ENCODE measurements around the gene HSPA4.

Gene HSPA4

GRCh38 chr5:133114933-133115310, 63.1 kb downstream of the HSPA4 start:
- no peaks in the 10 kb centered on the region for H3F3A ChIP-seq (ENCODE audit: insufficient read depth, low read length)
- H3K4me1 ChIP-seq (ENCODE audit: low read length), result no peaks in the 10 kb centered on the region
- no peaks in the 10 kb centered on the region for H3K36me3 ChIP-seq (replicated peaks; ENCODE audit: insufficient read depth, low read length)
- no peaks in the 10 kb centered on the region for H3K79me2 ChIP-seq (ENCODE audit: low read length)
- no peaks in the 10 kb centered on the region for H3K27me3 ChIP-seq (replicated peaks; ENCODE audit: insufficient read depth, low read length)
- DNase-seq, result no peak
- no peaks in the 10 kb centered on the region for H3K9me2 ChIP-seq (replicated peaks; ENCODE audit: insufficient read depth, low read length)
- no peak overlapping the region for H2AFZ ChIP-seq (ENCODE audit: low read length)
- H3K4me2 ChIP-seq (ENCODE audit: low read depth, low read length), result no peak overlapping the region
- H3K4me3 ChIP-seq (ENCODE audit: low read length), result no peak overlapping the region
- no peak overlapping the region for H3K27ac ChIP-seq (ENCODE audit: low read length)
- no peaks in the 10 kb centered on the region for H3K9me3 ChIP-seq (replicated peaks; ENCODE audit: insufficient read depth, low read length)
- no peaks in the 10 kb centered on the region for H4K20me1 ChIP-seq (ENCODE audit: insufficient read depth, low read length)
- no peak for TF ChIP-seq EZH2 (optimal IDR thresholded peaks at IDR 0.05; ENCODE audit: low read depth, low read length)
- TF ChIP-seq CTCF (IDR thresholded peaks at IDR 0.05; ENCODE audit: low read length), result no peak
- no peak for TF ChIP-seq EZH2phosphoT487 (IDR thresholded peaks at IDR 0.05; ENCODE audit: low read length)
- H3K9ac ChIP-seq (ENCODE audit: low read length), result no peak overlapping the region

- no peaks in the 10 kb centered on the region for H4K20me1 ChIP-seq (ENCODE audit: insufficient read depth, low read length)
- TF ChIP-seq EZH2 (optimal IDR thresholded peaks at IDR 0.05; ENCODE audit: low read depth, low read length) (no peak), CTCF (IDR thresholded peaks at IDR 0.05; ENCODE audit: low read length) (no peak), EZH2phosphoT487 (IDR thresholded peaks at IDR 0.05; ENCODE audit: low read length) (no peak)
- no peaks in the 10 kb centered on the region for H3K4me1 ChIP-seq (ENCODE audit: low read length)
- no peaks in the 10 kb centered on the region for H3K36me3 ChIP-seq (replicated peaks; ENCODE audit: insufficient read depth, low read length)
- no peak overlapping the region for H3K4me3 ChIP-seq (ENCODE audit: low read length)
- no peak overlapping the region for H3K4me2 ChIP-seq (ENCODE audit: low read depth, low read length)
- H3F3A ChIP-seq (ENCODE audit: insufficient read depth, low read length), result no peaks in the 10 kb centered on the region
- H3K27ac ChIP-seq (ENCODE audit: low read length), result no peak overlapping the region
- no peak overlapping the region for H3K9ac ChIP-seq (ENCODE audit: low read length)
- no peaks in the 10 kb centered on the region for H3K9me3 ChIP-seq (replicated peaks; ENCODE audit: insufficient read depth, low read length)
- H3K27me3 ChIP-seq (replicated peaks; ENCODE audit: insufficient read depth, low read length), result no peaks in the 10 kb centered on the region
- H3K9me2 ChIP-seq (replicated peaks; ENCODE audit: insufficient read depth, low read length), result no peaks in the 10 kb centered on the region
- H3K79me2 ChIP-seq (ENCODE audit: low read length), result no peaks in the 10 kb centered on the region
- no peak overlapping the region for H2AFZ ChIP-seq (ENCODE audit: low read length)
- no peak for DNase-seq
Measured at GRCh38 chr5:133116601-133117000, 64.8 kb downstream of the HSPA4 start.

- Histone ChIP-seq H3K27me3 (replicated peaks; ENCODE audit: insufficient read depth, low read length) (no peaks in the 10 kb centered on the region), H3K27ac (ENCODE audit: low read length) (no peak overlapping the region)
Measured at GRCh38 chr5:133117166-133117911, 65.5 kb downstream of the HSPA4 start.

More at GRCh38 chr5:133117166-133117911, 65.5 kb downstream of the HSPA4 start:
- Histone ChIP-seq H3F3A (ENCODE audit: insufficient read depth, low read length) (no peaks in the 10 kb centered on the region), H3K9me2 (replicated peaks; ENCODE audit: insufficient read depth, low read length) (no peaks in the 10 kb centered on the region), H4K20me1 (ENCODE audit: insufficient read depth, low read length) (no peaks in the 10 kb centered on the region), H3K4me1 (ENCODE audit: low read length) (no peaks in the 10 kb centered on the region), H3K79me2 (ENCODE audit: low read length) (no peaks in the 10 kb centered on the region), H3K4me3 (ENCODE audit: low read length) (no peak overlapping the region), H2AFZ (ENCODE audit: low read length) (no peak overlapping the region), H3K9me3 (replicated peaks; ENCODE audit: insufficient read depth, low read length) (no peaks in the 10 kb centered on the region), H3K4me2 (ENCODE audit: low read depth, low read length) (no peak overlapping the region), H3K36me3 (replicated peaks; ENCODE audit: insufficient read depth, low read length) (no peaks in the 10 kb centered on the region), H3K9ac (ENCODE audit: low read length) (no peak overlapping the region)
- TF ChIP-seq EZH2phosphoT487 (IDR thresholded peaks at IDR 0.05; ENCODE audit: low read length) (no peak), EZH2 (optimal IDR thresholded peaks at IDR 0.05; ENCODE audit: low read depth, low read length) (no peak), CTCF (IDR thresholded peaks at IDR 0.05; ENCODE audit: low read length) (no peak)
- DNase-seq, result no peak

Measured in MM.1S (cell line).